Measurements from ENCODE around the gene ARHGAP6. TPM values are rescaled to one million over a fixed set of nuclear protein-coding genes. Genes with fewer than 3 reads are reported as not detected.
A peak's percentile ranks its signal among the peaks of the same experiment; 100 is the strongest.

Gene ARHGAP6
- total RNA-seq, 1 donor from 2014 or later: 33.6 TPM

GRCh38 chrX:11670316-11670715 is 4.6 kb upstream of the ARHGAP6 start:
- Histone ChIP-seq H3K9me3 (no peaks in the 10 kb centered on the region), H3K27ac (no peak overlapping the region), H3K4me1 (no peaks in the 10 kb centered on the region), H3K27me3 (no peaks in the 10 kb centered on the region), H3K4me3 (no peak overlapping the region), H3K36me3 (no peaks in the 10 kb centered on the region)
- no peak for DNase-seq (ENCODE audit: low spot score in 2 of 2)
- intact Hi-C loops (cut with DNase I): no loop called here
- TF ChIP-seq, protein P1, sequence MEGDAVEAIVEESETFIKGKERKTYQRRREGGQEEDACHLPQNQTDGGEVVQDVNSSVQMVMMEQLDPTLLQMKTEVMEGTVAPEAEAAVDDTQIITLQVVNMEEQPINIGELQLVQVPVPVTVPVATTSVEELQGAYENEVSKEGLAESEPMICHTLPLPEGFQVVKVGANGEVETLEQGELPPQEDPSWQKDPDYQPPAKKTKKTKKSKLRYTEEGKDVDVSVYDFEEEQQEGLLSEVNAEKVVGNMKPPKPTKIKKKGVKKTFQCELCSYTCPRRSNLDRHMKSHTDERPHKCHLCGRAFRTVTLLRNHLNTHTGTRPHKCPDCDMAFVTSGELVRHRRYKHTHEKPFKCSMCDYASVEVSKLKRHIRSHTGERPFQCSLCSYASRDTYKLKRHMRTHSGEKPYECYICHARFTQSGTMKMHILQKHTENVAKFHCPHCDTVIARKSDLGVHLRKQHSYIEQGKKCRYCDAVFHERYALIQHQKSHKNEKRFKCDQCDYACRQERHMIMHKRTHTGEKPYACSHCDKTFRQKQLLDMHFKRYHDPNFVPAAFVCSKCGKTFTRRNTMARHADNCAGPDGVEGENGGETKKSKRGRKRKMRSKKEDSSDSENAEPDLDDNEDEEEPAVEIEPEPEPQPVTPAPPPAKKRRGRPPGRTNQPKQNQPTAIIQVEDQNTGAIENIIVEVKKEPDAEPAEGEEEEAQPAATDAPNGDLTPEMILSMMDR (IDR thresholded peaks at IDR 0.05): no peak

DNA sequence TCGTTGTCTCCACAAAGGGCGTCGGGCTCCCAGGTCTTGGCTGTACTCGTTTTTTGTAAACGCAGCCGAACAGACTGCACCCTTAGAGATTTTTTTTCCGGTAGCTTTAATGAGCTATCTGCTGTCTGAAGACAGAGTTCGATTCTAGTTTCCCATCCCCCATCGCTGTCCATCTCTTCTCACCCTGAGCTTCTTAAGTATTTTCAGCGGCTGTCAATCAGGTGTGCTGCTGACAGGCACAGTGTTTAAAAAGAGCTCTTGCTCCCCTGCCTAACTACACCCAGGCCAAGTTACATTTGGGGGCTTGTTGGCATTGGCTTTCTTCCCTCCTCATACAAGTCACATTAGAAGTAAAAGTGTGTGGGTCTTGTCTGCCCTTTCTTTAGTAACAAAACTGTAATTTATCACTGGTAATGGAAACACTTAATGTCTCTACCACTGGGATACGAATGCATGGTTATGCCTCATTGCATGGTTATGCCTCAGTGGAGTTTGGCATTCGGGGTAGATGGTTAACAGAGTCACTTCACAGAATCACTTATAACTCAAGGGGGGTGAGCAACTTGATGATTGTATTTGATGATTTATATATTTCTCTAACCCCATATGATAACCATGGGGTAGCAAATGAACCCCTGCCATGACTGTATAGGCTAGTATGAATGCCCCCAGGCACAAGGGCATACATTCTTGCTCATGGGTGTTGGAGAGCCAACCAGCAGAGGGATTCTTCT is 1.4 kb upstream of the ARHGAP6 start:
- H3K4me1 ChIP-seq: no peaks in the 10 kb centered on the region
- H3K36me3 ChIP-seq: no peaks in the 10 kb centered on the region
- no peak overlapping the region for H3K4me3 ChIP-seq
- intact Hi-C loops (cut with DNase I): loop anchor here (5.0 kb wide), 1 partner anchor 130 kb away; no protein-coding TSS in a partner anchor
- no peaks in the 10 kb centered on the region for H3K9me3 ChIP-seq
- no peak overlapping the region for H3K27ac ChIP-seq
- TF ChIP-seq, protein P1 (IDR thresholded peaks at IDR 0.05): no peak
- H3K27me3 ChIP-seq: no peaks in the 10 kb centered on the region
- DNase-seq (ENCODE audit: low spot score in 2 of 2): no peak

- Histone ChIP-seq H3K27me3 (no peaks in the 10 kb centered on the region), H3K4me1 (no peaks in the 10 kb centered on the region), H3K4me3 (peak overlapping the region; percentile 43 to 79), H3K9me3 (no peaks in the 10 kb centered on the region), H3K36me3 (no peaks in the 10 kb centered on the region), H3K27ac (peak overlapping the region in 1 of 2 donors; percentile 78)
- intact Hi-C loops (cut with DNase I): loop anchor here (5.0 kb wide), 1 partner anchor 129 kb away; no protein-coding TSS in a partner anchor
- TF ChIP-seq, protein P1 (IDR thresholded peaks at IDR 0.05): no peak
- DNase-seq (ENCODE audit: low spot score in 2 of 2): no peak
Measured at GRCh38 chrX:11666164-11666563, 444 bp upstream of the ARHGAP6 start.

GRCh38 chrX:11664211-11665167 is 1.2 kb downstream of the ARHGAP6 start:
- Histone ChIP-seq H3K9me3 (no peaks in the 10 kb centered on the region), H3K27ac (peak overlapping the region; percentile 46 to 78), H3K36me3 (no peaks in the 10 kb centered on the region), H3K4me1 (no peaks in the 10 kb centered on the region), H3K4me3 (peak overlapping the region; percentile 43 to 79), H3K27me3 (no peaks in the 10 kb centered on the region)
- DNase-seq (ENCODE audit: low spot score in 2 of 2): no peak
- TF ChIP-seq, protein P1 (IDR thresholded peaks at IDR 0.05): no peak
- intact Hi-C loops (cut with DNase I): loop anchor here (5.0 kb wide), 1 partner anchor 127 kb away; no protein-coding TSS in a partner anchor

GRCh38 chrX:11663875-11664210 is 1.9 kb downstream of the ARHGAP6 start:
- Histone ChIP-seq H3K27me3 (no peaks in the 10 kb centered on the region), H3K9me3 (no peaks in the 10 kb centered on the region), H3K4me1 (no peaks in the 10 kb centered on the region), H3K4me3 (peak overlapping the region; percentile 43 to 79), H3K27ac (peak overlapping the region; percentile 46 to 78), H3K36me3 (no peaks in the 10 kb centered on the region)
- intact Hi-C loops (cut with DNase I): no loop called here
- TF ChIP-seq, protein P1 (IDR thresholded peaks at IDR 0.05): no peak
- DNase-seq (ENCODE audit: low spot score in 2 of 2): no peak

All from ascending aorta (tissue), 2 donors.